ENCODE measurements around the gene ANGPTL8. TPM values are rescaled to one million over a fixed set of nuclear protein-coding genes. Genes with fewer than 3 reads are reported as not detected.

The ANGPTL8 gene
- total RNA-seq, 4 donors from 2014 or later: not detected

DNA sequence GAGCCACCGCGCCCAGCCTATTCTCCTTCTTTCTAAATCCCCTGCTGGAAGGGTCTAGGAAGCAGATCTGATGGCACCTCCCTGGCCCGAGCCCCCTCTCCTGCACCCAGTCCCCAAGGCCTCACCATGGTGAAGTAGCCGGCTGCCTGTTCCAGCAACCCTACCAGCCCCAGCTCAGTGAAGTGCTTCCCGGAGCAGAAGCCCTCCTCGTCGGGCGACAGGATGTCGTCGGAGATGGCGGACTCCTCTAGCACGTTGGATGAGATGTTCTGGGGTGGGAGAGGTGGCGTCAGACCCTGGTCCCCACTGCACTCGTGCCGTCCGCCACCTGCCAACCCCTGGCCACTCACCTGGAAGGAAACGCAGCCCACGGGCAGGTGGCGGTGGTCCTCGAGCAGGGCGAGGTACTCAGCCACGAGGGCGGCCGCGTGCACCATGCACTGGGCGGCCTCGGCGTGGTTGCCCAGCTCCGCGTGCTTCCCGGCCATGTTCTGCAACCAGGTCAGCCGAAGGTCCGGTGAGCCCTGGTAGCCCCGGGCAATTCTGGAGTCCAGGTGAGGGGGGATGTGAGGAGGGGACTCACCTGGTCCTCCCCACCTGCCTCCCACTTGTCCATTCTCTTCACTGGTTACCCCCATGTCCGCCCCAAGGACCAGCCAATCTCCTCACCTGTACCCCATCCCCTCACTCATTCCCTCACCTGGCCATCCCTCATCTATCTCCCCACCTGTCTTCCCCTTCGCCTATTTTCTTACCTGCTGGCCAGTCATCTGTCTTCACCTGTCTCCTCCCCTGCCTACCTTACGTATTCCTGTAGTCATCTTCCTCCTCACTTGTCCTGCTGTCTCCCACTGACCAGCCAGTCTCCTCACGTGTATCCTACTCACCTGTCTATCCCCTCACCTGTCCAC is 30.6 kb upstream of the ANGPTL8 start:
- no peak for TF ChIP-seq POLR2A (IDR thresholded peaks at IDR 0.05)
- TF ChIP-seq, protein P1, sequence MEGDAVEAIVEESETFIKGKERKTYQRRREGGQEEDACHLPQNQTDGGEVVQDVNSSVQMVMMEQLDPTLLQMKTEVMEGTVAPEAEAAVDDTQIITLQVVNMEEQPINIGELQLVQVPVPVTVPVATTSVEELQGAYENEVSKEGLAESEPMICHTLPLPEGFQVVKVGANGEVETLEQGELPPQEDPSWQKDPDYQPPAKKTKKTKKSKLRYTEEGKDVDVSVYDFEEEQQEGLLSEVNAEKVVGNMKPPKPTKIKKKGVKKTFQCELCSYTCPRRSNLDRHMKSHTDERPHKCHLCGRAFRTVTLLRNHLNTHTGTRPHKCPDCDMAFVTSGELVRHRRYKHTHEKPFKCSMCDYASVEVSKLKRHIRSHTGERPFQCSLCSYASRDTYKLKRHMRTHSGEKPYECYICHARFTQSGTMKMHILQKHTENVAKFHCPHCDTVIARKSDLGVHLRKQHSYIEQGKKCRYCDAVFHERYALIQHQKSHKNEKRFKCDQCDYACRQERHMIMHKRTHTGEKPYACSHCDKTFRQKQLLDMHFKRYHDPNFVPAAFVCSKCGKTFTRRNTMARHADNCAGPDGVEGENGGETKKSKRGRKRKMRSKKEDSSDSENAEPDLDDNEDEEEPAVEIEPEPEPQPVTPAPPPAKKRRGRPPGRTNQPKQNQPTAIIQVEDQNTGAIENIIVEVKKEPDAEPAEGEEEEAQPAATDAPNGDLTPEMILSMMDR (IDR thresholded peaks at IDR 0.05): no peak
- 82 to 89% methylated on average over 34 to 38 of the region's 38 CpGs for WGBS, 2 donors
- intact Hi-C loops (cut with DNase I; ENCODE audit: low total_unique reads): loop anchor here (10.0 kb wide), 1 partner anchor 84 kb away; no protein-coding TSS in a partner anchor
- no peak for DNase-seq (ENCODE audit: low spot score in 2 of 2)
- H3K4me3 ChIP-seq (ENCODE audit: low read depth, poor library complexity, severe bottlenecking): no peak overlapping the region

DNA sequence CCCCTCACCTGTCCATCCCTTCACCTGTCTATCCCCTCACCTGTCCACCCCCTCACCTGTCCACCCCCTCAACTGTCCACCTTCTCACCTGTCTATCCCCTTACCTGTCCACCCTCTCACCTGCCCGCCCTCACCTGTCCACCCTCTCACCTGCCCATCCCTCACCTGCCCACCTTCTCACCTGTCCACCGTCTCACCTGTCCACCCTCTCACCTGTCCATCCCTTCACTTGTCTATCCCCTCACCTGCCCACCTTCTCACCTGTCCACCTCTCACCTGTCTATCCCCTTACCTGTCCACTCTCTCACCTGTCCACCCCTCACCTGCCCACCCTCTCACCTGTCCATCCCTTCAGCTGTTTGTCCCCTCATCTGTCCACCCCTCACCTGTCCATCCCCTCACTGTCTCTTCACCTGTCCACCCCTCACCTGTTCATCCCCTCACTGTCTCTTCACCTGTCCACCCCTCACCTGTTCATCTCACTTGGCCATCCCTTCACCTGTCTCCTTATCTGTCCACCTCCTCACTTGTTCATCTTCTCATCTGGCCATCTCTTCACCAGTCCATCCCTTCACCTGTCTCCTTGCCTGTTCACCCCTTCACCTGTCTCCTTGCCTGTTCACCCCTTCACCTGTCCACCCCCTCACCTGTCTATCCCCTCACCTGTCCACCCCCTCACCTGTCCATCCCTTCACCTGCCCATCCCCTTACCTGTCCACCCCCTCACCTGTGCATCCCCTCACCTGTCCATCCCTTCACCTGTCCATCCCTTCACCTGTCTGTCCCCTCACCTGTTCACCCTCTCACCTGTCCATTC is 29.4 kb upstream of the ANGPTL8 start:
- no peak for TF ChIP-seq POLR2A (IDR thresholded peaks at IDR 0.05)
- TF ChIP-seq, protein P1 (IDR thresholded peaks at IDR 0.05): no peak
- DNase-seq (ENCODE audit: low spot score in 2 of 2): no peak
- intact Hi-C loops (cut with DNase I; ENCODE audit: low total_unique reads): loop anchor here (10.0 kb wide), 1 partner anchor 85 kb away; no protein-coding TSS in a partner anchor
- 76 to 84% methylated on average over 2 of the region's 2 CpGs for WGBS, 2 donors
- H3K4me3 ChIP-seq (ENCODE audit: low read depth, poor library complexity, severe bottlenecking): no peak overlapping the region

DNA sequence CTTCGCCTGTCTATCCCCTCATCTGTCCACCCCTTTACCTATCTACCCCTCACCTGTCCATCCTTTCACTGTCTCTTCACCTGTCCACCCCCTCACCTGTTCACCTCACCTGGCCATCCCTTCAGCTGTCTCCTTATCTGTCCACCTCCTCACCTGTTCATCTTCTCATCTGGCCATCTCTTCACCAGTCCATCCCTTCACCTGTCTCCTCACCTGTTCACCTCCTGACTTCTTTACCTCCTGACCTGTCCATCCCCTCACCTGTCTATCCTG is 28.8 kb upstream of the ANGPTL8 start:
- 93 to 94% methylated on average over 1 of the region's 1 CpG for WGBS, 2 donors
- intact Hi-C loops (cut with DNase I; ENCODE audit: low total_unique reads): no loop called here
- H3K4me3 ChIP-seq (ENCODE audit: low read depth, poor library complexity, severe bottlenecking): no peak overlapping the region
- no peak for DNase-seq (ENCODE audit: low spot score in 2 of 2)
- TF ChIP-seq, protein P1 (IDR thresholded peaks at IDR 0.05): no peak
- TF ChIP-seq POLR2A (IDR thresholded peaks at IDR 0.05): no peak

DNA sequence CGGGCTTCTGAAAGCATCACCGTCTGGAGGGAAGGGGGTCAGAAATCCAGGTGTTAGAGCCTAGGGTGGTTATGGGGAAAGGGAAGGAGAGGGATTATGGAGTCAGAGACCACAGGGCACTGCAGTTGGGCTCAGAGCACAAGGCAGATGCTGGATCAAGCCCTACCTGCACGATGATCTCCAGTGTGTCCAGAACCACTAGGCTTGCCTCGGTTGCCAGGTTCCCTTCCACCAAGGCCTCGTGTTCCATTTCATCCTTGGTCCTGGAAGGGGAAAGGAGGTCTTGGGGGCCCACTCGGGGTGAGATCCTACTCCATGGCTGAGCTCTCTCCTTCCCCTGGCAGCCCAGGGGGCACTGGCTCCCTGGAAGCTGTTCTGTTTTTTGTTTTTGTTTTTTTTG is 25.0 kb upstream of the ANGPTL8 start:
- WGBS, 2 donors: 89 to 91% methylated on average over 6 of the region's 6 CpGs
- intact Hi-C loops (cut with DNase I; ENCODE audit: low total_unique reads): no loop called here
- no peak overlapping the region for H3K4me3 ChIP-seq (ENCODE audit: low read depth, poor library complexity, severe bottlenecking)
- TF ChIP-seq, protein P1 (IDR thresholded peaks at IDR 0.05): no peak
- no peak for TF ChIP-seq POLR2A (IDR thresholded peaks at IDR 0.05)
- DNase-seq (ENCODE audit: low spot score in 2 of 2): no peak

DNA sequence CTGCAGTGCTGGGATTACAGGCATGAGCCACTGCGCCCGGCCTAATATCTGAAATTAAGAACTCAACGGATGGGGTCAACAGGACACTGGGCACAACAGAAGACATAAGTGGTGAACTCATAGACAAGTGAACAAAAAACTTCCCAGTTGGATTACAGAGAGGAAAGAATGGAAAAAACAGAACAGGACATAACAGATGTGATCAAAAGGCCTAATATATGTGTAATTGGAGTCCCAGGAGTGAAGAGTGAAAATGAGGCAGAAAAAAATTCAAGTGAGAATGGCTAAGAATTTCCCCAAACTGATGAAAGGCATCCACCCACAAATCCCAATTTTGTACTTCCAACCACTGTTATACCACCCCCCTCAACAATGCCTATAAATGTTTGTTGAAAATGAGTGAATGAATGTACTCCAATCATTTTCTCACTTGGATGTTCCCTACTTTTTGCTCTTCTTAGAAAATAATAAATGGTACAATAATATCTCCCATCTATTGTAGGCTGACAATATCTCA is 18.3 kb upstream of the ANGPTL8 start:
- H3K4me3 ChIP-seq (ENCODE audit: low read depth, poor library complexity, severe bottlenecking): no peak overlapping the region
- intact Hi-C loops (cut with DNase I; ENCODE audit: low total_unique reads): no loop called here
- DNase-seq (ENCODE audit: low spot score in 2 of 2): no peak
- WGBS, 2 donors: 100% methylated on average over 3 of the region's 3 CpGs
- TF ChIP-seq, protein P1 (IDR thresholded peaks at IDR 0.05): no peak
- no peak for TF ChIP-seq POLR2A (IDR thresholded peaks at IDR 0.05)
